GM21390 (cell line): ENCODE measurements around the gene PGAM1.
"Not testable (repeated sequence)": the region's sequence is repeated elsewhere in the genome, so short reads cannot be mapped to it uniquely, and the experiment has no call there.

Experiments used
- ATAC-seq: cut with Tn5 transposase; IDR thresholded peaks from one replicate; pipeline ENCODE4 v1.9.1; 2021; ENCODE audit not compliant: unreplicated experiment

PGAM1 gene

DNA sequence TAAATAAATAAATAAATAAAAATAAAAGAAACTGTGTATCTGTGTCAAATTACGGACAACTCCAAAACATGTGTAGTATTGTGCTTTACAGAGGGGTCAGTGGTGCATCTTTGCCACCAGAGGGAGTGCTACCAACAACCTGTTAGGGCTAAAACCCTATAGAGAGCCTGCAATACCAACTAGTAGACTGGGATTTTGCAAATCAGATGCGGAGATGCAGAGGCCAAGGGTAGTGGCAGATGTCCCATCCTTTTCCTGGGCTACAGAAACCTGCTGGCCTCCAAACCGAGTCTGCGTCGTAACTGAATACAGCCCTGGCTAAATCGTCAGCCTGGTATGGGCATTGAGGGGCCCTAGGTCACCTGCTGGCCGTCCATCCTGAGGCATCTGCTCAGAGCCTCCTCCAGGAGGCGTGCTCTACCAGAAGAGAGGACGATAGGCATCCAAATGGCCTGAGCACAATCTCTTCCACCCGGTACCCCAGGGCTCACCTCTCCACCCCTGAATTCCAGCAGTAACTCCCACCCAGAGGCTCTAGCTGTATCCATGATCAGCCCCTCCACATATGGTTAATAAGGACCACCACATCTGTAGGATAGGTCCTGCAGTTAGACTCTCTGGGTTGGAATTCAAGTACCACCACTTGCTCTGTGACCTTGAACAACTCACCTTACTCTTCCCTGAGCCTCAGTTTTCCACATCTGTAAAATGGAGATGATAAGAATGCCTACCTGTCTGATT lies 18.6 kb upstream of the PGAM1 start:
- ATAC-seq: peak; percentile 93

GRCh38 chr10:97407952-97408248 lies 18.1 kb upstream of the PGAM1 start:
- no peak for ATAC-seq

DNA sequence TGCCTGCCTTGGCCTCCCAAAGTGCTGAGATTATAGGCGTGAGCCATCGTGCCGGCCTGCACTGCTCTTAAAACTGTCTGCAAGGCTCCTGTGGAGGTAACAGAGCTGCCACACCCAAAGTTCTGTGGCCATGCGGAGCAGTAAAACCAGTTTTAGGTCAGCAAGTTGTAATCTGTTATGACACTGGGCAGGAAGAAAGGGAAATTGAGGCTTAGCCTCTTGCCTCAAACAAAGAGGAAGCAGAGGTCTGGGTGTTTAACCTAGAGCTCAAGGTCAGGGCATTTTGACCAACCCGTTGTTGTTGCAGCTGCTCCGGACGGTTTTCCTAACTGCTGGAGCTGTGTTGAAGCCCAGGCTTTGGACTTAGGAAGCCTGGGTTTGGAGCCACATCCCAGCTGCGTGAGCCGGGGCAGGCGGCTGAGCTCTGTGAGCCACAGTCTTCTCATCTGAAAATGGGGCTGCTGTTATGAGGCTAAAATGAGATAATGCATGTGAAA lies 17.4 kb upstream of the PGAM1 start:
- ATAC-seq: no peak

DNA sequence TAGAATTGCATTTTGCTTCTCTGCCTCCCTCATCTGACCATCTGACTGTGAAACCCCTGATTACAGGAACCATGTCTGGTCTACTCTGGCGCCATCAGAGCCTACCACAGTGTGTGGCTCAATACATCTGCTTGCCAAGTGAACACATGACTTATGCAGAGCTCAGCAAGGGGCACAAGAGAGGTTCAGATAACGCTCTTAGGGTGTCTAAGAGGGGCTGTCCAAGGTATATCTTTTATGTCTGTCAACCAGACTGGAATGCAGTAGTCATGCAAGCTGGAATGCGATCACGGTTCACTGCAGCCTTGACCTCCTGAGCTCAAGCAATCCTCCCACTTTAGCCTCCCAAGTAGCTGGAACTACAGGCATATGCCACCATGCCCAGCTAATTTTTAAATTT lies 14.6 kb upstream of the PGAM1 start:
- no peak for ATAC-seq

- no peak for ATAC-seq
Measured at GRCh38 chr10:97412891-97413304, 13.1 kb upstream of the PGAM1 start.

GRCh38 chr10:97416565-97416964 lies 9.4 kb upstream of the PGAM1 start:
- no peak for ATAC-seq

DNA sequence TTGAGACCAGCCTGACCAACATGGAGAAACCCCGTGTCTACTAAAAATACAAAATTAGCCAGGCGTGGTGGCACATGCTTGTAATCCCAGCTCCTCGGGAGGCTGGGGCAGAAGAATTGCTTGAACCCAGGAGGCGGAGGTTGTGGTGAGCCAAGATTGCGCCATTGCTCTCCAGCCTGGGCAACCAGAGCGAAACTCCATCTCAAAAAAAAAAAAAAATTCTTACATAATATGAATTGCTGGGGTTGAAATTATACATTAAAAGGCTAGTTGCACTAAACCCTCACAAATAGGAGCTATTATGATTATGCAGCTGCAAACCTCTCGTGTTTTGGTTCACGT lies 2.3 kb upstream of the PGAM1 start:
- ATAC-seq: not testable (repeated sequence)

DNA sequence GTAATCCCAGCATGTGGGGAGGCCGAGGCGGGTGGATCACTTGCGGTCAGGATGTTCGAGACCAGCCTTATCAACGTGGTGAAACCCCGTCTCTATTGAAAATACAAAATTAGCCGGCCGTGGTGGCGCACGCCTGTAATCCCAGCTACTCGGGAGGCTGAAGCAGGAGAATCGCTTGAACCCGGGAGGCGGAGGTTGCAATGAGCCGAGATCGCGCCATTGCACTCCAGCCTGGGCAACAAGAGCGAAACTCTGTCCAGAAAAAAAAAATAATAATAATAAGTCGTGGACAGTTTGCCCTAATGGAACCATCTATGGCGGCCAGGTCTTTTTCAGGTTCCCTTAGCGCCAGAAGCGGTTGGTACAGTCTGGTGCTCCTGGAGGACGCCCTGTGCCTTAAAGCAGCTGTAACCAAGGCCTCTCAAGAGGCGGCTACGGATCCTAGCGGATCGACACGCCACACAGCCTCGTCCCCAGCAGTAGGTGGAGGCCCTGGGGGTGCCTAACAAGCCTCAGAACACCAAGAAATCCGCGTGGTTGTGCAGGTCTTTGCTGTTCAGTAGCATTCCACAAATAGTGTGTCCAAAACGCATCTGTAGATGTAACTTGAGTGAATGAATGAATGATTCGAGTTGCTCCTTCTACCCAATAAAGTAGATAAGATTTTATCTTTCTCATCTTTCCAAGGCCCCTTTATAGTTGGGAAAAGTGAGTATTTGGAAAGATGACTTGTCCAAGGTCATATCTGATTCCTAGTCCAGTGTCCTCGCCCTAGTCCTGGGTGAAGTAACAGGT lies 982 bp downstream of the PGAM1 start:
- ATAC-seq: no peak

DNA sequence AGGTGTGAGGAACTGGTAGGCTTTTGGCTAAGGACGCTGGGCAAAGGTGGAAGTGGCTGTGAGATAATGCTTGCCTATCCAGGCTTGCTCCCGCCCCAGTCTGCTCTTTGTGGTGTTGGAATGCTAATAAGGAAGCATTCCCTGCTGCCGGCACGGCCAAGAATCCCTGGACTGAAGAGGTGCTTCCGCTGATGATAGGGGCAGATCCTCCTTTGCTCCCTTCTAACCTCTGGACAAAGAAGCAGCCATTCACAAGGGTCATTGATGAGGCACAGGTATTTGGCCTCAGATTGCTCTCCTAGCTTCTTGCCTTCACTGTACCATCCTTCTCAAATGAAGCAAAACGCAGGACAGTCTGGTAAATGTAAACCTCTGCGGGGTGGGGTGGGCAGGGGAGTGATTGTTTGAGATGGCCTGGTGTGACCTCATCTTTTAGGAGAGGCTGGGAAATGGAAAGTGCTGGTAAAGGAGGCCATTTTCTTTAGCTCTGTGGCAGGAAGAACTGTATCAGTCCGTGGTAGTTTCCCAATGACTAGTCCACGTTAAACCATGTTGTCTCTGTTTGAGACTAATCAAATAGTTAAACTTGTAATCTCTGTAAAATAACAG lies 1.7 kb downstream of the PGAM1 start:
- no peak for ATAC-seq

GRCh38 chr10:97428572-97428981 lies 2.6 kb downstream of the PGAM1 start:
- no peak for ATAC-seq

- ATAC-seq: no peak
Measured at GRCh38 chr10:97434055-97434454, 8.1 kb downstream of the PGAM1 start.

- ATAC-seq: no peak
Measured at GRCh38 chr10:97434557-97434956, 8.6 kb downstream of the PGAM1 start.

- ATAC-seq: no peak
Measured at GRCh38 chr10:97435211-97435610, 9.2 kb downstream of the PGAM1 start.

- no peak for ATAC-seq
Measured at GRCh38 chr10:97442277-97442676, 16.3 kb downstream of the PGAM1 start.

GRCh38 chr10:97444212-97444611 lies 18.2 kb downstream of the PGAM1 start:
- no peak for ATAC-seq

DNA sequence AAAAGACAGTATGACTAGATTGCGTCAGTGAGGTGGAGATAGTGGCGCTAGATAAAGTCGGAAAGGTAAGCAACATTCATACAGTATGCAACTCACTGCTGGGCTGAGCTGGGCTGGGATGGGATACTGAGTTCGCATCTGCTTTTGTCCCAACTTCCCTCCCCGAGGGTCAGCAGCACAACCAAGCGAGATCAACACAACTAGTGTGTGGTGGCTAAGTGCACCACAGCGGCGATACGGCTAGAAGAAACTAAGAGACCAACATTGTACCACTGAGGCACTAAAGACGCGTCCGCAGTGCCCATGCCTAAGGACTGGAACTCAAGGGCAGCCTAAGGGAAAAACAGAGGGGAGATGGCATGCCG lies 19.3 kb downstream of the PGAM1 start:
- ATAC-seq: no peak

GRCh38 chr10:97445722-97446639 lies 20.0 kb downstream of the PGAM1 start, which contains the start of the genes EXOSC1 and ZDHHC16:
EXOSC1 (minus strand) TSS chr10:97446006; CDS start chr10:97445985, 21 bp downstream.
ZDHHC16 (plus strand) TSS chr10:97446175; CDS start chr10:97451676, 5,501 bp downstream.
- peak; percentile 96 for ATAC-seq

- no peak for ATAC-seq
Measured at GRCh38 chr10:97450828-97451227, 24.8 kb downstream of the PGAM1 start.

DNA sequence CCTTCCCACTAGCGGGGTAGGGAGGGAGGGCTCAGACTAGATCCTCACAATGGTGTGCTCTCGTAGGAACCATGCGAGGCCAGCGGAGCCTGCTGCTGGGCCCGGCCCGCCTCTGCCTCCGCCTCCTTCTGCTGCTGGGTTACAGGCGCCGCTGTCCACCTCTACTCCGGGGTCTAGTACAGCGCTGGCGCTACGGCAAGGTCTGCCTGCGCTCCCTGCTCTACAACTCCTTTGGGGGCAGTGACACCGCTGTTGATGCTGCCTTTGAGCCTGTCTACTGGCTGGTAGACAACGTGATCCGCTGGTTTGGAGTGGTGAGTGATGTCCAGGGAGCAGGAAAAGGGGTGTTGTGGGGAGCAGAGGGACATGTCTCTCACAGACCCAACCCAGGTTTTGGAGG lies 25.6 kb downstream of the PGAM1 start:
- no peak for ATAC-seq

DNA sequence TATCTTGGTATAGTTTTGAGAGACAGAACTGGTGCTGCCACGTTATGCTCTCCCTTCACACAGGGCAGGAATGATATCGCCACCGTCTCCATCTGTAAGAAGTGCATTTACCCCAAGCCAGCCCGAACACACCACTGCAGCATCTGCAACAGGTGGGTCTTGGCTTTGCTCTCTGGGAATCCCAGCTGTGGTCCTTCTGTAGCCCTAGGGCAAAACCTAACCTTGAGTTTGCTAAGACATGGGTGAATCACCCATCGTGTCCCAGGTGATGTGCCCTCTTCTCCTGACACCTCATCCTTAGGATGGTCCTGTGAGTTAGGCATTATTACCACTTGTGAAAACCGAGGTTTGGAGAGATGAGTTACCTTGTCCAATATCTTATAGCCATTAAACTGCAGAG lies 26.4 kb downstream of the PGAM1 start:
- no peak for ATAC-seq
